Lower leg skin (tissue), 4 donors: ENCODE data around the gene WBP2. TPM values are rescaled to one million over a fixed set of nuclear protein-coding genes. Genes with fewer than 3 reads are reported as not detected.

Experiments used
- DNase-seq, 2 donors: peaks; one replicate each; pipeline ENCODE4 v3.0.0-alpha.2; 2019; ENCODE audit warnings: low spot score in 2 of 2
- H3K4me3 ChIP-seq: fragments of 200-600 bp; sonication (generic); 2 replicates; pipeline ENCODE4 v1.5.1; 2017; ENCODE audit warnings: mild to moderate bottlenecking, low read depth; ENCODE audit not compliant: poor library complexity, severe bottlenecking
- POLR2A ChIP-seq, 2 donors: fragments of 450-650 bp; IDR thresholded peaks; one replicate each; pipeline ENCODE4 v1.6.1; 2016 to 2017; ENCODE audit warnings: antibody characterized with exemption in 2 of 2, mild to moderate bottlenecking in 1 of 2, moderate library complexity in 1 of 2
- WGBS, 2 donors: methylation state at CpG; one replicate each; pipeline ENCODE4 v1.1.5; 2018; 5-methylcytosine and 5-hydroxymethylcytosine counted together
- intact Hi-C: fragments of 100-400 bp; cut with DNase I; formaldehyde crosslinking; loops from one replicate; pipeline ENCODE4 v1.15.0; 2023; ENCODE audit warnings: low total_unique reads
- total RNA-seq, 4 donors: library from RNA; depleted of rRNA; stranded (reverse); fragments of >200 nt; gene quantifications; one replicate each; pipeline ENCODE4 v1.1.0, GENCODE V29; 2016
- TF ChIP-seq, protein P1 (sequence below), 3 donors: fragments of 450-650 bp; IDR thresholded peaks; one replicate each; pipeline ENCODE4 v1.5.1; 2016; ENCODE audit warnings: antibody characterized with exemption in 3 of 3, mild to moderate bottlenecking in 3 of 3, moderate library complexity in 2 of 3

WBP2 gene
- total RNA-seq, 4 donors from 2014 or later: 74.2 to 149 (median 93.8) TPM

GRCh38 chr17:75885431-75885830, 30.3 kb upstream of the WBP2 start:
- no peak for DNase-seq
- H3K4me3 ChIP-seq: no peak overlapping the region
- 80 to 84% methylated on average over 8 of the region's 8 CpGs for WGBS, 2 donors
- intact Hi-C loops: no loop called here
- no peak for TF ChIP-seq POLR2A (IDR thresholded peaks at IDR 0.05)
- TF ChIP-seq, protein P1, sequence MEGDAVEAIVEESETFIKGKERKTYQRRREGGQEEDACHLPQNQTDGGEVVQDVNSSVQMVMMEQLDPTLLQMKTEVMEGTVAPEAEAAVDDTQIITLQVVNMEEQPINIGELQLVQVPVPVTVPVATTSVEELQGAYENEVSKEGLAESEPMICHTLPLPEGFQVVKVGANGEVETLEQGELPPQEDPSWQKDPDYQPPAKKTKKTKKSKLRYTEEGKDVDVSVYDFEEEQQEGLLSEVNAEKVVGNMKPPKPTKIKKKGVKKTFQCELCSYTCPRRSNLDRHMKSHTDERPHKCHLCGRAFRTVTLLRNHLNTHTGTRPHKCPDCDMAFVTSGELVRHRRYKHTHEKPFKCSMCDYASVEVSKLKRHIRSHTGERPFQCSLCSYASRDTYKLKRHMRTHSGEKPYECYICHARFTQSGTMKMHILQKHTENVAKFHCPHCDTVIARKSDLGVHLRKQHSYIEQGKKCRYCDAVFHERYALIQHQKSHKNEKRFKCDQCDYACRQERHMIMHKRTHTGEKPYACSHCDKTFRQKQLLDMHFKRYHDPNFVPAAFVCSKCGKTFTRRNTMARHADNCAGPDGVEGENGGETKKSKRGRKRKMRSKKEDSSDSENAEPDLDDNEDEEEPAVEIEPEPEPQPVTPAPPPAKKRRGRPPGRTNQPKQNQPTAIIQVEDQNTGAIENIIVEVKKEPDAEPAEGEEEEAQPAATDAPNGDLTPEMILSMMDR (IDR thresholded peaks at IDR 0.05): no peak

GRCh38 chr17:75881678-75882454, 26.7 kb upstream of the WBP2 start:
- WGBS, 2 donors: 45 to 59% methylated on average over 15 of the region's 15 CpGs

DNA sequence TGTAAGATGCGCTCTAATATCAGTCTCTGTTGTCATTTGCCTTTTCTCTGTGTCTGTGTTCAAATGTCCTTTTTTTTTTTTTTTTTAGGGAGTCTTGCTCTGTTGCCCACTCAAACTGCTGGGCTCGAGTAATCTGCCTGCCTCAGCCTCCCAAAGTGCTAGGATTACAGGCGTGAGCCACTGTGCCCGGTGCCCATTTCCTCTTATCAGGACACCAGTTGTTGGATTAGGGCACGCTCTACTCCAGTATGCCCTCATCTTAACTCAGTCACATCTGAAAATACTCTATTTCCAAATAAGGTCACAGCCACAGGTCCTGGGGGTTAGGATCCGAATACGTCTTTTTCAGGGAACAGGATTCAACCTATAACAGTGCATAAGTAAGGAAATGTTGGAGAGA, 25.1 kb upstream of the WBP2 start:
- 74 to 76% methylated on average over 7 of the region's 7 CpGs for whole genome bisulfite sequencing, 2 donors
- intact Hi-C loops: no loop called here

More at GRCh38 chr17:75881678-75882454, 26.7 kb upstream of the WBP2 start:
- DNase-seq: no peak
- intact Hi-C loops: no loop called here
- TF ChIP-seq, protein P1 (IDR thresholded peaks at IDR 0.05): no peak
- TF ChIP-seq POLR2A (IDR thresholded peaks at IDR 0.05): no peak
- H3K4me3 ChIP-seq: no peak overlapping the region

DNA sequence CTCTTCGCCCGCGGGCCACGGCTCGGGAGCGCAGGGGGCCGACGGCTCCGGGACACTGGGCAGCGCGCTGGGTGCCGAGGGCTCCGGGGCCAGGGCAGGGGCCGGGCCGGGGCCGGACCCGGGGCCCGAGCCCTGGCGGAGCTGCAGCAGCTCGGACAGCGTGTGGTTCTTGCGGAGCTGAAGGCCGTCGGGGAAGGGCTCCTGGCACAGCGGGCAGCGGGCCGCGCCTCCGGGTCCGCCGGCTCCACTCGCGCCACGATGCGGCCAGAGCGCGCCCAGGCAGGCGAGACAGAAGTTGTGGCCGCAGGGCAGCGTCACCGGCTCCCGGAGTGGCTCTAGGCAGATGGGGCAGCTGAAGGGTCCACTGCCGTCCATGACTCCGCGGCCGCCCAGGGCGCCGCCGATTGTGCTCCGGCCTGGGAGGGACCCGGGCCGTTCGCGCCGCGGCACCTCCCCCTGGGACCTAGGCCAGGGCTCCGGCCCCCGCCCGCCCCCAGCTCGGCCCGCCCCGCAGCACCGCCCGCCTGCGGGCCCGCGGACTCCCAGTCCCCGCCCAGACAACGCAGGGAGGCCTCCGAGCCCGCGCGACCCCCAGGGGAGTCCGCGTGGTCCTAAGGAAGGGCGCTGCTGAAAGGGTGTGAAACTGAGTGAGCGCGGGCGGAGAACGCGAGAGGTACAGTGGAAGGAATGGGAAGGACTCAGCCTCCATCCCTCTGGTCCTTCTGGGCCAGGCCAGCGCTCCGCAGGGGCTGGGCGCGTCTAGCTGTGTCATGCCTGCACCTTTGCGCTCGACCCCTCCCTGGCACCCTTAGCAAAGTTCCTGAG, 23.3 kb upstream of the WBP2 start, which contains the start of gene TRIM47:
Gene TRIM47 (minus strand): TSS at position 408 of the 825 bp plus-strand sequence. CDS start 33 bp downstream, at position 375.
- intact Hi-C loops: no loop called here
- DNase-seq: peak in 1 of 2 donors; percentile 94
- 1 to 4% methylated on average over 19 to 38 of the region's 87 CpGs for WGBS, 2 donors
- peak within 1 kb of the TSS; percentile 81 for H3K4me3 ChIP-seq
- TF ChIP-seq, protein P1 (IDR thresholded peaks at IDR 0.05): no peak
- peak in 1 of 2 donors; percentile 59 for TF ChIP-seq POLR2A (IDR thresholded peaks at IDR 0.05)

More for the DNA sequence above, 25.1 kb upstream of the WBP2 start:
- TF ChIP-seq, protein P1 (IDR thresholded peaks at IDR 0.05): no peak
- TF ChIP-seq POLR2A (IDR thresholded peaks at IDR 0.05): no peak
- no peak overlapping the region for H3K4me3 ChIP-seq
- DNase-seq: no peak

DNA sequence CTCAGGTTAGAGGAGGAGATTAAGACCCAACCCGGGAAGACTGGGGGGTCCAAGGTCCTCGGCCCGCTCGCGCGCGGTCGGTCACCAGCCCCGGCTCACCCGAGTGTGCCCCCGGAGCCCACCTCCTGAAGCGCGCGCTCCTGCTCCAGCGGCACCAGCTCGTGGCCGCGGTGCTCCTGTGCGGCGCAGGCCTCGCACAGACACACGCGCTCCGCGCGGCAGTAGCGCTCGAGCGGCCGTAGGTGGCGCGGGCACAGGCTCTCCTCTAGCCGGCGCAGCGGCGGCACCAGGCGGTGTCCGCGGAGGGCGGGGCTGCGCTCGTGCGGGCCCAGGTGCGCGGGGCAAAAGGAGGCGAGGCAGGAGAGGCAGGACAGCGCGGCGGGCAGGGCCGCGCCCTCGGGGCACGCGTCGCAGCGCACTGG, 22.6 kb upstream of the WBP2 start:
- DNase-seq: peak in 1 of 2 donors; percentile 92
- no peak for TF ChIP-seq POLR2A (IDR thresholded peaks at IDR 0.05)
- TF ChIP-seq, protein P1 (IDR thresholded peaks at IDR 0.05): no peak
- intact Hi-C loops: no loop called here
- H3K4me3 ChIP-seq: peak overlapping the region; percentile 81
- WGBS, 2 donors: 0% methylated on average over 11 to 13 of the region's 56 CpGs
